Measurements from ENCODE around the gene CCT7.

Gene CCT7

GRCh38 chr2:73217826-73218225 lies 16.3 kb upstream of the CCT7 start:
- H3K27me3 ChIP-seq (ENCODE audit: insufficient read depth, poor library complexity, severe bottlenecking) = no peaks in the 10 kb centered on the region
- no peak for TF ChIP-seq GABPA (IDR thresholded peaks at IDR 0.05; ENCODE audit: low read depth)
- TF ChIP-seq REST (IDR thresholded peaks at IDR 0.05; ENCODE audit: insufficient replicate concordance, low read depth) = no peak
- DNase-seq (ENCODE audit: low read depth in 1 of 2, low spot score in 1 of 2) = no peak
- no peak overlapping the region for H3K27ac ChIP-seq (replicated peaks)
- no peak overlapping the region for H3K4me3 ChIP-seq (replicated peaks; ENCODE audit: insufficient read depth, low read length)

GRCh38 chr2:73218298-73218697 lies 15.8 kb upstream of the CCT7 start:
- no peak overlapping the region for H3K27ac ChIP-seq (replicated peaks)
- no peaks in the 10 kb centered on the region for H3K27me3 ChIP-seq (ENCODE audit: insufficient read depth, poor library complexity, severe bottlenecking)
- H3K4me3 ChIP-seq (replicated peaks; ENCODE audit: insufficient read depth, low read length) = no peak overlapping the region
- TF ChIP-seq REST (IDR thresholded peaks at IDR 0.05; ENCODE audit: insufficient replicate concordance, low read depth) (no peak), POLR2AphosphoS5 (IDR thresholded peaks at IDR 0.05; ENCODE audit: low read depth) (no peak), CTCF (IDR thresholded peaks at IDR 0.05; ENCODE audit: insufficient read depth, low read length) (no peak), GABPA (IDR thresholded peaks at IDR 0.05; ENCODE audit: low read depth) (no peak), SPI1 (IDR thresholded peaks at IDR 0.05; ENCODE audit: borderline replicate concordance, low read depth) (no peak)
- DNase-seq (ENCODE audit: low read depth in 1 of 2, low spot score in 1 of 2) = no peak

- no peak for DNase-seq (ENCODE audit: low read depth in 1 of 2, low spot score in 1 of 2)
- Histone ChIP-seq H3K27ac (replicated peaks) (no peak overlapping the region), H3K4me3 (replicated peaks; ENCODE audit: insufficient read depth, low read length) (no peak overlapping the region), H3K27me3 (ENCODE audit: insufficient read depth, poor library complexity, severe bottlenecking) (no peaks in the 10 kb centered on the region)
- no peak for TF ChIP-seq SPI1 (IDR thresholded peaks at IDR 0.05; ENCODE audit: borderline replicate concordance, low read depth)
- no peak for TF ChIP-seq REST (IDR thresholded peaks at IDR 0.05; ENCODE audit: insufficient replicate concordance, low read depth)
- no peak for TF ChIP-seq GABPA (IDR thresholded peaks at IDR 0.05; ENCODE audit: low read depth)
- no peak for TF ChIP-seq CTCF (IDR thresholded peaks at IDR 0.05; ENCODE audit: insufficient read depth, low read length)
- TF ChIP-seq POLR2AphosphoS5 (IDR thresholded peaks at IDR 0.05; ENCODE audit: low read depth) = no peak
These were observed 10.3 kb upstream of the CCT7 start for GRCh38 chr2:73223821-73224220.

Data from HL-60 (cell line).